ENCODE data around the gene HRCT1.

DNA sequence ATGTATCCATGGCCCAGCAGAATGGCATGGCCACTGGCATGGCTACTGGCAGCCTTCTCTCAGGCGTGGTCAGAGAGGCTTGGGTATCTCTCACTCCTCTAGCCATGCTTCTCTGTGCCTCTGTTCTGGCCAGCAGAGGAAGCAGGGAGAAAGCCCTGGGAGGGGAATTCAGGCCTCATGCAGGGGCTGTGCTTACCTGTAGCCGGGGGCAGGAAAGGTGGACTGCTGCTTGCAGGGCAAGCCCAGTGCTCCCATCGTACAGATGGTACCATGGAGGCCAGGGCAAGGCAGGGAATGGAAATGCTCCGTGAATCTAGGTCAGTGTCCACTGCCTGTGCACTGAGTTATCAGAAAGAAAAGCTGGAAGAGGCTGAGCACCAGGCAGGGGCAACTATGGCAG, 38.5 kb upstream of the HRCT1 start:
- TF ChIP-seq, protein P1, sequence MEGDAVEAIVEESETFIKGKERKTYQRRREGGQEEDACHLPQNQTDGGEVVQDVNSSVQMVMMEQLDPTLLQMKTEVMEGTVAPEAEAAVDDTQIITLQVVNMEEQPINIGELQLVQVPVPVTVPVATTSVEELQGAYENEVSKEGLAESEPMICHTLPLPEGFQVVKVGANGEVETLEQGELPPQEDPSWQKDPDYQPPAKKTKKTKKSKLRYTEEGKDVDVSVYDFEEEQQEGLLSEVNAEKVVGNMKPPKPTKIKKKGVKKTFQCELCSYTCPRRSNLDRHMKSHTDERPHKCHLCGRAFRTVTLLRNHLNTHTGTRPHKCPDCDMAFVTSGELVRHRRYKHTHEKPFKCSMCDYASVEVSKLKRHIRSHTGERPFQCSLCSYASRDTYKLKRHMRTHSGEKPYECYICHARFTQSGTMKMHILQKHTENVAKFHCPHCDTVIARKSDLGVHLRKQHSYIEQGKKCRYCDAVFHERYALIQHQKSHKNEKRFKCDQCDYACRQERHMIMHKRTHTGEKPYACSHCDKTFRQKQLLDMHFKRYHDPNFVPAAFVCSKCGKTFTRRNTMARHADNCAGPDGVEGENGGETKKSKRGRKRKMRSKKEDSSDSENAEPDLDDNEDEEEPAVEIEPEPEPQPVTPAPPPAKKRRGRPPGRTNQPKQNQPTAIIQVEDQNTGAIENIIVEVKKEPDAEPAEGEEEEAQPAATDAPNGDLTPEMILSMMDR (IDR thresholded peaks at IDR 0.05): no peak
- TF ChIP-seq POLR2A (IDR thresholded peaks at IDR 0.05): no peak

Measured in heart left ventricle (tissue), 13 donors.